ENCODE measurements around the gene MAP3K19.
"Not testable (repeated sequence)": the region's sequence is repeated elsewhere in the genome, so short reads cannot be mapped to it uniquely, and the experiment has no call there.

MAP3K19 gene

GRCh38 chr2:134982603-134983002 lies 64.6 kb downstream of the MAP3K19 start:
- DNase-seq, result no peak

DNA sequence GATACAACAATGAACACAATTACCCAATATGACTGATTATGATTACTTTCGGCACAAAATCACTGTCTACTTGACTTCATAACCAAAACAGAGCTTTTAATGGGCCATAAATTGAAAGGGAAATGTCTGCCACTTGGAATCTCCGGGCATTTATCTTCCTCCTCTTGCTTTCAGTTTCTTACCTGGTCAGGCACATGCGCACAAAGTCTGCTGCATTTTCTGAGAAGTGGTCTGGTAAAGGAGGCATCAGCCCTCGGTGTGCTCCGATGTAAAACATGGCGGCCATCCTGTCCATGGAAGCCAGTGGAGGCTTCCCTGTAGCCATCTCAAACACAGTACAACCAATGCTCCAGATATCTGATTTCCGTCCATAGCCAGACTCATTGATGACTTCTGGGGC lies 66.6 kb downstream of the MAP3K19 start:
- DNase-seq, result no peak

- no peak for DNase-seq
Measured at GRCh38 chr2:134979221-134979620, 68.0 kb downstream of the MAP3K19 start.

DNA sequence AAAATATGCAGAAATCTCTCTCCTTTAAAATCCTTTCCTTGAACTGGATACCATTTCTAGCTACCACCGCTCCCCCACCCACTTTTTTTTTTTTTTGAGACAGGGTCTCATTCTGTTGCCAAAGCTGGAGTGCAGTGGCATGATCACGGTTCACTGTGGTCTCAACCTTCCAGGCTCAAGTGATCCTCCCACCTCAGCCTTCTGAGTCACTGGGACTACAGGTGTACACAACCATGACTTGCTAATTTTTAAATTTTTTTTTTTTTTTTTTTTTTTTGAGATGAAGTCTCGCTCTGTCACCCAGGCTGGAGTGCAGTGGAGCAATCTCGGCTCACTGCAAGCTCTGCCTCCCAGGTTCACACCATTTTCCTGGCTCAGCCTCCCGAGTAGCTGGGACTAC lies 70.1 kb downstream of the MAP3K19 start:
- not testable (repeated sequence) for DNase-seq

GRCh38 chr2:134976074-134976702 lies 71.1 kb downstream of the MAP3K19 start:
- DNase-seq, result no peak

DNA sequence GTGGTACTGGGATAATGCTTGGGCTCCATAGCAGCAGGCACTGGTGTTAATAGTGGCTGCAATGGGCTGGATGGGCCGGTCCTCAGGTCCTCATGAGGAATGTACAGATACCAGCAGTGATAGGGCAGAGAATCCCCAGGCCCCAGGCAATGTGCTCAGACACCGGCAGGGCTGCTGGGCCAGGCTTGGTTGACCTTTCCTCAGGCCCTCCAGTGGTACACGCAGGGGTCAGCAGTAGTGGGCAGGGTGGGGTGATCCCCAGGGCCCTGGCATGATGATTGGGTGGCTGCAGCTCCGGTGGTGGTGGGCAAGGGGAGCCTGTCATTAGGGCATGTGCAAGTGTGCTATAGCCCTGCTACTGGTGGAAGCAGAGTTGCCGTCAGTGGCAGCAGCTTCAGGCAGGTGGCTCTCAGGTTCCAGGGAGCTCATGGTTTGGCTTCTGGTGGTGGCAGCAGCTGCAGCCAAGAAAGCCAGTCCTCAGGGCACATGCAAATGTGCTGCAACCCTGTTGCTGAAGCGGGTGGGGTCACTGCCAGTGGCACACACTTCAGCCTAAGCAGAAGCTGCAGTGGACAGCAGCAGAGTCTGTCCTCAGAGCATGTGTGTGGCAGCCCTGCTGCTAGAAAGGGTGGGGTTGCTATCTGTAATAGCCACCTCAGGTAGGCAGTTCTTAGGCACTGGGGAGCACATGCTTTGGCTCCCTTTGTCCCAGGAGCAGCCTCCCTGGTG lies 71.8 kb downstream of the MAP3K19 start:
- DNase-seq, result no peak

GRCh38 chr2:134973241-134974138 lies 73.8 kb downstream of the MAP3K19 start:
- DNase-seq, result no peak

DNA sequence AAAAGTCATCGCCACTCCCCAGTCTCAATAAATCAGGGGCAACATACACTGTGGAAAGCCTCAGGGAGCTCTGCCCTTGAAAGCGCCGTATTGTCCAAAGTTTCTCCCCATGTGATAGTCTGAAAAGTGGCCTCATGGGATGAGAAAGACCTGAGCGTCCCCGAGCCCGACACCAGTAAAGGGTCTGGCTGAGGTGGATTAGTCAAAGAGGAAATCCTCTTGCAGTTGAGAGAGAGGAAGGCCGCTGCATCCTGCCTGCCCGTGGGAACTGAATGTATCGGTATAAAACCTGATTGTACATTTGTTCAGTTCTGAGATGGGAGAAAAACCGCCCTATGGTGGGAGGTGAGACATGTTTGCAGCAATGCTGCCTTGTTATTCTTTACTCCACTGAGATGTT lies 80.1 kb downstream of the MAP3K19 start:
- not testable (repeated sequence) for DNase-seq

GRCh38 chr2:134957477-134957876 lies 89.8 kb downstream of the MAP3K19 start:
- DNase-seq, result no peak

DNA sequence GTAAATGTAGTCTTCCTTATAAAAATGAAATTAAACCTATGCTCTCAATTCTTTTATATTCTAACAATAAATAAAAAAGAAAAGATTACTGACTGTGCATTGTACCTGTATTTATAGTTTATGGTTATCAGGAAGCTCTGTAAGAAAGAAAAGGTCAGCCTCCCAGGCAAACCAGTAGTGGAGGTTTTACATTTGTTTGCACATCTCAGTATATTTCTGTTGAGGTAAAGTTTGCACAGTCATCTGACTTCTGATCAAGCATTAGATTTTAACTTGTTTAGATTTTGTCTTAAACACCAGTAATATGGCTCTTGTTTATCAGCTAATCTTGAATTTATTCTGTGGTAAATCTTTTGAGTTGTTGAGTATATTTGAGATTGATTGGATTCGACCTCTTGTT lies 91.5 kb downstream of the MAP3K19 start:
- no peak for DNase-seq

- no peak for DNase-seq
Measured at GRCh38 chr2:134954065-134954464, 93.2 kb downstream of the MAP3K19 start.

GRCh38 chr2:134952608-134953007 lies 94.6 kb downstream of the MAP3K19 start:
- no peak for DNase-seq

GRCh38 chr2:134950886-134951285 lies 96.4 kb downstream of the MAP3K19 start:
- no peak for DNase-seq

DNA sequence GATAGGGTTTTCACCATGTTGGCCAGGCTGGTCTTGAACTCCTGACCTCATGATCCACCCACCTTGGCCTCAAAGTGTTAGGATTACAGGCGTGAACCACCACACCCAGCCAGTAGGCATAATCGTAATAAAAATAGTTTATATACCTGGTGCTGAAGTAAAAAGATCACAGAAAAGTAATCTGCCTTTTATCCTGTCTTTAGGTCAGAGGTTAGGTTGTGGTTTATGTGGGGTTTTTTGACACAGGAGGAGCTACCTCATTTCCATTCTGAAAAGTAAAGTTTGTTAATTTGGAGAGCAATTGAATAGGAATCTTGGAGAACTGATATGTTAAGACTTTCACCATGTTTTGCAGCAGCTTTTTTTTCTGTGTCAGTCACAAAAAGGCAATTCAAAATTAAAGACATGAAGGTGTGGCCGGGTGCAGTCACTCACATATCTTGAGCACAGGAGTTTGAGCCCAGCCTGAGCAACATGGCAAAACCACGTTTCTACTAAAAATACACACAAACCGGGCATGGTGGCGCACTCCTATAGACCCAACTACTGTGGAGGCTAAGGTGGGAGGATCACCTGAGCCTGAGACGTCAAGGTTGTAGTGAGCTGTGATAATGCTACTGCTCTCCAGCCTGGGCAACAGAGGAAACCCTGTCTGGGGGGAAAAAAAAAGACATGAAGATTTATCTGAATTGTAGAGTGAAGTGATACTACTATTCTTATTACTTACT lies 97.1 kb downstream of the MAP3K19 start:
- no peak for DNase-seq

GRCh38 chr2:134946073-134946472 lies 101.2 kb downstream of the MAP3K19 start:
- DNase-seq, result no peak

GRCh38 chr2:134944975-134945374 lies 102.3 kb downstream of the MAP3K19 start:
- no peak for DNase-seq

DNA sequence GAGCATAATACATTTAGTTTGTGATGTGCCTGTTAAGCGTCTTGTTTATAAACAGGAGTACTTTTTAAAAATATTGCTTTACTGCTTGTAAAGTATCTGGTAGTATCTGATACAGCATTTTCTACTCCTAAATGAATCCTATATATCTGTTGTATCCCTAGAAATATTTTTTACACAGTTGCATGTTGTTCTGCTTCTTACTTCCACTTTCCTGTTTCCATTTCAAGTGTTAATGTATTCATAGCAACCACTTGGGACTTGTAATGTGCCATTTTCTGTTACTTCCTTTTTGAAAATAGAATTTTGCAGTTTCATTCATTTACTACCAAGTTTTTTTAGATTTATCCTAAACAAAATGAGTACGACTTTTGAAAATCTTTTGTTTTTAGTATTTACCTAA lies 103.7 kb downstream of the MAP3K19 start:
- no peak for DNase-seq

DNA sequence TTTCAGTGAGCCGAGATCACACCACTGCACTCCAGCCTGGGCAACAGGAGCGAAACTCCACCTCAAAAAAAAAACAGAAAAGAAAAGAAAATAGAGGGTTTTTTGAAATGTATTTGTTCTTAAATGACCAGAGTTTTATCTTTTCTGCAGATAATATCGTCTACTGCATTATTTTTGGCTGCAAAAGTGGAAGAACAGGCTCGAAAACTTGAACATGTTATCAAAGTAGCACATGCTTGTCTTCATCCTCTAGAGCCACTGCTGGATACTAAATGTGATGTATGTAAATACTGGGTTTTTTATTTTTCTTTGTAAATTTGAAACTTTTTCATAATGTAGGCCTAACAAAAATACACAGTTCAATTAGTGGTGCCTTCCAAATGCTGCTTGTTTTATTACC lies 110.6 kb downstream of the MAP3K19 start:
- no peak for DNase-seq

DNA sequence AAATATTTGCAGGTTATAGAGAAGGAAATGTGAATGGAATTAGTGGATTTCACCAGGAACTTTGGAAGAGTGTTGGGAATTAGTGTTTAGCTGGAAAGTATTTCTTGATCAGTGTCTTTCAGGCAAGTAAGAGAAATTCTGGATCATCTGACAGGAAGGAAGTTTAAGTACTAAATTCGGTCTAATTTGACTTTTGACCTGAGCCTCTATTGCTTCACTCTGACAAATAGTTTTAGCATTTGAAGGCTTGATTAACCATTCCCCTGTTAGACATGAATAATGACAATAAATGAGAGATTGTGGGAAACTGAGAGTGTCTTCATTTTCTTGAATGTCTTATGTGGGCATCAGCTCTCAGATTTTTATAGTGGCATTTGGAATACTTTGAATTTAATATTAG lies 112.6 kb downstream of the MAP3K19 start:
- DNase-seq, result no peak

- DNase-seq, result no peak
Measured at GRCh38 chr2:134934150-134934549, 113.1 kb downstream of the MAP3K19 start.

GRCh38 chr2:134933732-134934131 lies 113.5 kb downstream of the MAP3K19 start:
- DNase-seq, result no peak

DNA sequence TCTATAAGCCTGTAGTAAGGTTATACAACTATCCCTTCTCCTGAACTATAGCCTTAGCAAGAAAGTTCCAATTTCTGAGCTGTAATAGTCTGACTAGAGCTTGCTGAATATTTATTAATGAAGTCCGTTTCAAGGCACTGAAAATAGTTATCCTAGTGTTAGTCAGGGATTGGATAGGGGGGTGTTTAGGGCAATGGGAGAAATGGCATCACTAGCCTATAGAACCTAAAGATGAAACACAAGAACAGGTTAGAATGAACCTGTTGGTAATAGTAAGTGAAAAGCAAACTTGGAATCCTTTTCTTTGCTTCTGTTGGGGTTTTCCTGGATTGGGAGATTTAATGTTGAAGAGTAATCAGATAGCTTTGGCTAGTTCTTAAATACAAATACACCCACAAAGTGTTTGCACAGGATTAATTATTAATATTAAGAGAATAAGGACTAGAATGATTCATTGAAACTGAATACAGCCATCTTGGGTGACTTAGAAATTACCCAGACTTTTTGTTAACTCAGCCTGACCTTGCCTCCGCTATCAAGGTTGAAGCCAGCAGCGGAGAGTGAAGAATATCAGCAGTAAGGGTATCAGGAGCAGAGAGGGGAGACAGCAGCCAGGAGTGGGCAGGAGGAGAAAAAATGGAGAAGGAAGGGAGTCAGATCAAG lies 114.3 kb downstream of the MAP3K19 start:
- no peak for DNase-seq

- no peak for DNase-seq
Measured at GRCh38 chr2:134927195-134927594, 120.1 kb downstream of the MAP3K19 start.
